Parathyroid adenoma (tissue), 2 donors: Measurements from ENCODE around the gene CAPN5.

ENCODE experiments used
- H2AFZ ChIP-seq: fragments of 300-600 bp; sonication (generic); one replicate; pipeline ENCODE4 v1.7.0; 2017; ENCODE audit warnings: antibody characterized with exemption, mild to moderate bottlenecking
- H3K27ac ChIP-seq: fragments of 300-600 bp; sonication (generic); one replicate; pipeline ENCODE4 v1.7.0; 2017
- H3K27me3 ChIP-seq: fragments of 300-600 bp; sonication (generic); one replicate; pipeline ENCODE4 v1.7.0; 2017; ENCODE audit warnings: low read length; ENCODE audit not compliant: control insufficient read depth, insufficient read depth
- H3K36me3 ChIP-seq: fragments of 300-600 bp; sonication (generic); one replicate; pipeline ENCODE4 v1.7.0; 2017; ENCODE audit warnings: low read length; ENCODE audit not compliant: control insufficient read depth, insufficient read depth
- H3K4me1 ChIP-seq: fragments of 300-600 bp; sonication (generic); one replicate; pipeline ENCODE4 v1.7.0; 2017; ENCODE audit warnings: control low read depth
- H3K4me2 ChIP-seq: fragments of 300-600 bp; sonication (generic); one replicate; pipeline ENCODE4 v1.7.0; 2017; ENCODE audit warnings: low read length
- H3K4me3 ChIP-seq: fragments of 300-600 bp; sonication (generic); one replicate; pipeline ENCODE4 v1.7.0; 2017; ENCODE audit warnings: low read depth, low read length
- H3K79me2 ChIP-seq: fragments of 300-600 bp; sonication (generic); one replicate; pipeline ENCODE4 v1.7.0; 2017; ENCODE audit warnings: control low read depth
- H3K9ac ChIP-seq: fragments of 300-600 bp; sonication (generic); one replicate; pipeline ENCODE4 v1.7.0; 2017; ENCODE audit warnings: mild to moderate bottlenecking
- H3K9me3 ChIP-seq: fragments of 300-600 bp; sonication (generic); one replicate; pipeline ENCODE4 v1.7.0; 2017; ENCODE audit warnings: low read length; ENCODE audit not compliant: control insufficient read depth
- TF ChIP-seq, protein P1 (sequence below): fragments of 300-600 bp; sonication (generic); IDR thresholded peaks from one replicate; pipeline ENCODE4 v1.7.0; 2017; ENCODE audit warnings: antibody characterized with exemption, mild to moderate bottlenecking
- donor health status: primary hyperparathyroidism.

CAPN5 gene

DNA sequence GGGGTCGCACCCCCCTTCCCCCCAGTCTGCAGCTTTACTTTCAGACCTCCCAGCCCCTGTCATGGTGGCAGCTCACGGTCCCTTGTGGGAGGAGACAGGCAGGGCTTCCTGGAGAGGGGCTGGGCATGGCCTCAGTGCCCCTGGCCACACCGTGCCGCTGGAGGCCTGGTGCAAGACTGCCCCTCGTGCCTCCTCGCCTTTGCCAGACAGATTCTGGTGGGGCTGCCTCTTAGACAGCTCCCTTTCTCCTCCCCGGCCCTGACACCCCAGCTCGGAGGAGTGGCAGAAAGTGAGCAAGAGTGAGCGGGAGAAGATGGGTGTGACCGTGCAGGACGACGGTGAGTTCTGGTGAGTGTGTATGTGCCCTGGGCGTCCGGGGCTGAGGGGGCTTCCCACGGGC, 49.2 kb downstream of the CAPN5 start:
- H3K9ac ChIP-seq: no peak overlapping the region
- H3K4me2 ChIP-seq: no peak overlapping the region
- no peaks in the 10 kb centered on the region for H3K79me2 ChIP-seq
- H3K36me3 ChIP-seq: no peaks in the 10 kb centered on the region
- no peaks in the 10 kb centered on the region for H3K4me1 ChIP-seq
- no peak overlapping the region for H2AFZ ChIP-seq
- H3K27ac ChIP-seq: no peak overlapping the region
- H3K27me3 ChIP-seq: no peaks in the 10 kb centered on the region
- TF ChIP-seq, protein P1, sequence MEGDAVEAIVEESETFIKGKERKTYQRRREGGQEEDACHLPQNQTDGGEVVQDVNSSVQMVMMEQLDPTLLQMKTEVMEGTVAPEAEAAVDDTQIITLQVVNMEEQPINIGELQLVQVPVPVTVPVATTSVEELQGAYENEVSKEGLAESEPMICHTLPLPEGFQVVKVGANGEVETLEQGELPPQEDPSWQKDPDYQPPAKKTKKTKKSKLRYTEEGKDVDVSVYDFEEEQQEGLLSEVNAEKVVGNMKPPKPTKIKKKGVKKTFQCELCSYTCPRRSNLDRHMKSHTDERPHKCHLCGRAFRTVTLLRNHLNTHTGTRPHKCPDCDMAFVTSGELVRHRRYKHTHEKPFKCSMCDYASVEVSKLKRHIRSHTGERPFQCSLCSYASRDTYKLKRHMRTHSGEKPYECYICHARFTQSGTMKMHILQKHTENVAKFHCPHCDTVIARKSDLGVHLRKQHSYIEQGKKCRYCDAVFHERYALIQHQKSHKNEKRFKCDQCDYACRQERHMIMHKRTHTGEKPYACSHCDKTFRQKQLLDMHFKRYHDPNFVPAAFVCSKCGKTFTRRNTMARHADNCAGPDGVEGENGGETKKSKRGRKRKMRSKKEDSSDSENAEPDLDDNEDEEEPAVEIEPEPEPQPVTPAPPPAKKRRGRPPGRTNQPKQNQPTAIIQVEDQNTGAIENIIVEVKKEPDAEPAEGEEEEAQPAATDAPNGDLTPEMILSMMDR: no peak
- H3K9me3 ChIP-seq: no peaks in the 10 kb centered on the region
- H3K4me3 ChIP-seq: no peak overlapping the region

DNA sequence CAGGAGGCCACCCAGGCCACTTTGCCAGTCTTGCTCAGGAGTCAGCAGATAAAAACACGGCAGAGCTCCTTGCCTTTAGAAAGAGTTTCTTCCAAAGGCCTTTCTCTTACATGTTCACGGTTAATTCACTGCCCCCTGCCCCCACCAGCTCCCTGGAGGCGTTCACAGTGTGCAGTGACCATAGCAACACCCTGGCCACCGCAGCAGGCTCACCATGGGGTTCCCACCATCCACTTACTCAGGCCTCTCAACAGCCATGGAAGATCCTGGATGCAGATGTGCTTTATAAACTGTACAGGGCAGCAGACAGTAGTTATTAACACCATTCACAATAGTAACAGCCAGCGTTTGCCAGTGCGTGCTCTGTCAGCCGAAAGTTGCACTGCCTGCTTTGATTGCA, 50.7 kb downstream of the CAPN5 start:
- Histone ChIP-seq H3K27ac (no peak overlapping the region), H3K9me3 (no peaks in the 10 kb centered on the region), H3K36me3 (no peaks in the 10 kb centered on the region), H3K4me1 (no peaks in the 10 kb centered on the region), H3K9ac (no peak overlapping the region), H3K27me3 (no peaks in the 10 kb centered on the region), H2AFZ (no peak overlapping the region), H3K79me2 (no peaks in the 10 kb centered on the region), H3K4me3 (no peak overlapping the region), H3K4me2 (no peak overlapping the region)
- TF ChIP-seq, protein P1: no peak

DNA sequence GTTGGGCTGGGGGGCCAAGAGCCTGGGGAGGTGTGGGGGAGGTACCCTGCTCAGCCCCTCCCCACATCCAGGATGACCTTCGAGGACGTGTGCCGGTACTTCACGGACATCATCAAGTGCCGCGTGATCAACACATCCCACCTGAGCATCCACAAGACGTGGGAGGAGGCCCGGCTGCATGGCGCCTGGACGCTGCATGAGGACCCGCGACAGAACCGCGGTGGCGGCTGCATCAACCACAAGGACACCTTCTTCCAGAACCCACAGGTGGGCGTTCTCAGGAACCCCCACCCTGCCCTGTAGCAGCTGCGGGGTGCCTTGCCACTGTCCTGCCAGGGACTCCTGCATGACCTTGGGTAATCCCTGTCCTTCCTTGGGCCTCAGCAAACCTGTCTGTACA, 51.3 kb downstream of the CAPN5 start:
- TF ChIP-seq, protein P1: no peak
- Histone ChIP-seq H3K9ac (no peak overlapping the region), H3K27me3 (no peaks in the 10 kb centered on the region), H3K36me3 (no peaks in the 10 kb centered on the region), H3K9me3 (no peaks in the 10 kb centered on the region), H3K79me2 (no peaks in the 10 kb centered on the region), H3K4me1 (no peaks in the 10 kb centered on the region), H3K4me3 (no peak overlapping the region), H2AFZ (no peak overlapping the region), H3K27ac (no peak overlapping the region), H3K4me2 (no peak overlapping the region)

DNA sequence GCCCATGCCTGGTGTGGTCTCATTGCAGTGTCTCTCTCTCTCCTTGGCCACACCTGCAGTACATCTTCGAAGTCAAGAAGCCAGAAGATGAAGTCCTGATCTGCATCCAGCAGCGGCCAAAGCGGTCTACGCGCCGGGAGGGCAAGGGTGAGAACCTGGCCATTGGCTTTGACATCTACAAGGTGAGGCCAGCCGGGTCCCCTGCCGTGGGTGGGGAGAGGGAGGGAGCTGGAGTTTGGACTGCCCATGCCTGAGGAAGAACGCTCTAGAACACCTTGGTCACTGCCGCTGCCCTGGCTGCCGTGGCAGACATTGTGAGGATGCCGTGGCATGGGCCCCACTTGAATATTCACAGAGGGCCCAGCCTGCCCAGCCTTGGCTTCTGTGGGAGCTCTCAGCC, 52.2 kb downstream of the CAPN5 start:
- H3K9me3 ChIP-seq: no peaks in the 10 kb centered on the region
- no peaks in the 10 kb centered on the region for H3K27me3 ChIP-seq
- H3K36me3 ChIP-seq: no peaks in the 10 kb centered on the region
- TF ChIP-seq, protein P1: no peak
- no peak overlapping the region for H3K27ac ChIP-seq
- H3K4me3 ChIP-seq: no peak overlapping the region
- no peak overlapping the region for H3K4me2 ChIP-seq
- no peaks in the 10 kb centered on the region for H3K4me1 ChIP-seq
- no peaks in the 10 kb centered on the region for H3K79me2 ChIP-seq
- H3K9ac ChIP-seq: no peak overlapping the region
- H2AFZ ChIP-seq: no peak overlapping the region

DNA sequence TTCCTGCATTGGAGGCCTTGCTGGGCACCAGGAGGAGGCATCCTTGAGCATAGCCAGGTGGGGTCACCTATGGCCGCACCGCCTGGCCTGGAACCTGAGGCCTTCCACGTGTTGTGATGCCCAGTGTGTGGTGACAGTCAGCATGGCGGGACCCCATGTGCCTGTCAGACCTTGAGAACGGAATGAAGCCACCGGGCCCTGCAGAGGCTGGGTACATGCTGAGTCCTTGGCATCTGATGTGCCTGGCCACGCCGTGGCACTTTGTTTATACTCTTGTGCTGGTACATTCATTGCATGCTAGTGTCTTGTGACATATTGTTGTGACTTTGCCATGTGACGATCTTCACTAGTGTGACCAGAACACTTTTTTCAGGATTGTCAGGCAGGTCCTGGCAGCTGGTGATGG, 52.8 kb downstream of the CAPN5 start:
- H3K36me3 ChIP-seq: no peaks in the 10 kb centered on the region
- H3K9me3 ChIP-seq: no peaks in the 10 kb centered on the region
- no peaks in the 10 kb centered on the region for H3K27me3 ChIP-seq
- H3K27ac ChIP-seq: no peak overlapping the region
- H3K4me2 ChIP-seq: no peak overlapping the region
- no peaks in the 10 kb centered on the region for H3K4me1 ChIP-seq
- TF ChIP-seq, protein P1: no peak
- H2AFZ ChIP-seq: no peak overlapping the region
- H3K9ac ChIP-seq: no peak overlapping the region
- no peaks in the 10 kb centered on the region for H3K79me2 ChIP-seq
- no peak overlapping the region for H3K4me3 ChIP-seq
